Measurements from ENCODE around the gene DLG5.

DLG5 gene

GRCh38 chr10:77890097-77890496, 36.5 kb downstream of the DLG5 start:
- no peak for FAIRE-seq

- no peak for FAIRE-seq
These were observed 37.2 kb downstream of the DLG5 start for GRCh38 chr10:77889277-77889903.

DNA sequence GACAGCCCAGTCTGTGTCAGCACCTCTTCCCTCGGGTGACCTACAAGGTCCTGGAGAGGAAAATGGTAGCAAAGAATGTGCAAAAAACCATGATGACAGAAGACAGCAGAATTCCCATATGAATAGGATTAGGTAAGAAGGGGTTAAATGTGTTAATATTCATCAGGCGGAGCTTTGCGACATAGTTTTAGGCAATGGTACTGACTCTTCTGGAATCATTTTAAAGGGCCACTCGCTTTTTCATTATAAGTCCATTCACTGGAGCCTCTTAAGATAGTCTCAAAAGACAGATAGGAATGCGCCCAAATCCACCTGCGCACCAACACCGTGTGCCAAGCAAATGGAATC, 38.2 kb downstream of the DLG5 start:
- no peak for FAIRE-seq

DNA sequence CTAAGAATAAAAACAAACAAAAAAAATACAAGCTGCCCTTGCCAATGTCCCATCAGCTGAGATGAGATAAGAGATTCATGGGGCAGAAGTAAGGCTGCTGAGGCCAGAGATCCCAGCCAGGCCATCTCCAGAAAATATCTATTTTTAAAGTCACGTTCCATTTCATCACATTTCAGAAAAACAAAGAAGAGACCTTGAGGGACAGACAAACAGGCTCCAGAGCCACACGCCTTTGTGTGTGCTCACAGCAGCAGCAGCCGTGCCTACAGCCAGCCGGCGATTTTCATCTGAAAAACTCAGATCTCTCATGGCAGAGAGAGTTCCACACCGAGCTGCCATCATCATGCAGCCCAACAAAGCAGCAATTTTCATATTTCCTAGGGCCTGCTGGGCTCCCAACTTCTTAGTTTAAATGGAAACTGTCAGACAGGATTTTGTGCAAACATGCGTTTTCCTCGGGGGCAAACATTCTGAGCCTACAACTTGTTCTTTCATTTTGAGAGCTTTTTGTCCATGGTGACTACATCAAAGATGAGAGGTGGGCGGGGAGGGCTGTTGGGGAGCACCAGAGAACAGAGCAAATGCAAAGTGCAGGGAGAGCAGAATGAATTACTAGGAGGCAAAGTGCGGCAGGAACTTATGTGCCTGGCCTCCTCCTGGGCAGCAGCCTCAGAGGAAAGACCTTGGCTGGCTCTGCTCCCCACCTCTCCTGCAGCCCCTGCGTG, 38.8 kb downstream of the DLG5 start:
- FAIRE-seq = no peak

GRCh38 chr10:77886795-77887355, 39.7 kb downstream of the DLG5 start:
- FAIRE-seq = no peak

GRCh38 chr10:77884181-77884580, 42.4 kb downstream of the DLG5 start:
- FAIRE-seq = no peak

DNA sequence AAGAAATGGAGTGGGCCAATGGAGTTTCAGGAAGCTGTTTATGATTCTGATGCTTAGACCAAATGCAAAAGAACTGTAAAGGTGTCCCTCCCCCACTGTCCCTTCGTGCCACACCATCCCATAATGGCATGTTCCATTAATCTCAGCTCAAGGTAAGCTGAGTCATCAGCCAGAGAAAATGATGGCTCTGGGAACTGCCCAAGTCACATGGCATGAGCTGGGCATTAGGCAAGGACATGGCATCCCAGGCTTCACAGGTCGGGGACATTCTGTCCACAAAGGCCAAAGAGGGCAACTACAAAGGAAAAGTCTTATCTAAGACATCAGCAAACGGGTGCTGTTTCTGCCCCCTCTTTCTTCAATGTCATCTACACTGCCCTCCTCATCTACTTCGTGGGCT, 44.9 kb downstream of the DLG5 start:
- no peak for FAIRE-seq

- no peak for FAIRE-seq
These were observed 45.3 kb downstream of the DLG5 start for GRCh38 chr10:77881222-77881621.

DNA sequence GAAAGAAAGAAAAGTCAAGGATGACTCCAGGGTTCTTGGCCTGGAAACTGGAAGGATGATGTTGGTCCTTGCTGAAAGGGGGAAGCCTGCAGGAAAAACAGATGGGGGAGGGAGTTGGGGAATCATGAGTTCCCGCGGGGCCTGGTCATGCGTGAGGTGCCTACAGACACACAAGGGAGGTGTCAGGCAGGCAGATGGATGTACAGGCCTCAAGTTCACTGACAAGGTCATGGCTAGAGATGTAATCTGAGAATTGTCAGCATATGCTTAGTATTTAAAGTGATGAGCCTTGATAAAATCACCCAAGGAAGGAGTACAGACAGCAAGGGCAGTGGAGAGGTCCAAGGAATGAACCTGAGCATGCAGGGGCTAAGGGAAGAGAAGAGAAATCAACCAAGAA, 46.8 kb downstream of the DLG5 start:
- no peak for FAIRE-seq

DNA sequence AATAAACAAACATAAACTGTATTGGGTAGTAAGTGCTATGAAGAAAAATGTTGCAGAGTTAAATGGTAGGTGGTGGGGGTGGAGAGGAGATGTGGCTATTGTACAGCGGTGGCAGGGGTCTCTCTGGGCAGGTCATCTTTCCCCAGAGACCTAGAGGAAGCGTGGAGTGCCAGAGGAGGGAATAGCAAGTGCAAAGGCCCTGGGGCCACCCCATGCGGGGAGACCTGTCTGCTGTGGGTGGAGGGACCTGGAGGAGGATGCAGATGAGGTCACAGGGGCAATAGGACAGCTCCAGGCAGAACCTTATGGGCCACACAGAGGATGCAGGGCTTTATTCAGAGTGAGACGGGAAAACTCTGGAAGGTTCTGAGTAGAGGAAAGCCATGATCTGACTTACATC, 47.5 kb downstream of the DLG5 start:
- no peak for FAIRE-seq

- FAIRE-seq = no peak
These were observed 48.9 kb downstream of the DLG5 start for GRCh38 chr10:77877441-77878344.

DNA sequence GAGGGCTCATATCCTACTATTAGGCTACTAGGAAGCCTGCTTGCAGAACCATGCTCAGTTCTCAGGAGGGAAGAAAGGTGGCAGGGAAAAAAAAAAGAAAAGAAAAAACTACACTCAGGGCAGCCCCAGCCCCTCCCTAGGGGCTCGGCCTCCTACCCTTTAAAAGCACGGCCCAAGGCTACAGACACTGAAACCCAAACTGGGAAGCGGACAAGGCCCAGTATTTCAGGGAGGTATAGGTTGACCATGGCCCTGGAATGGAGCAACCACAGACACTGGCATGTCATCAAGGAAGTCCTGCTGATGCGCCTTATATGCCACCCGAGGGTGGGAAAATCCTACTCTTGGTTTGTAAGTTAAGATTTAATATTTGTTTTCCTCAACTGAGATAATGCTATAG, 50.8 kb downstream of the DLG5 start:
- no peak for FAIRE-seq

DNA sequence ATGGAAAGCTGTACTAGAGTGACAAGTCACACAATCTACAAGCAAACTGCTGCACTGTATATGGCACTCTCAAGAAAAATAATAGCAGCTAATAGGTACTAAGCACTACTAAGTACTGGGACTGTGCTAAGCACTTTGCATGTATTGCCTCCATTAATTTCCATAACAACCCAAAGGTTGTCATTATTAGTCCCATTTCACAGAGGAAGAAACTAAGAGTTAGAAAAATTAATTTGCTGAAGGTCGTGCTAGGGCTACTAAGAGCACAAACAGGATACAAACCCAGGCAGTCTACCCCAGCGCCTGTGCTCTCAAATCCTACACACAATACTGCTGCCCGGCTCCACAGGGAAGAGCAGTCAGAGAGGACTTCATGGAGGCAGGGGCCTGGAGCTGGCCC, 51.7 kb downstream of the DLG5 start:
- no peak for FAIRE-seq

DNA sequence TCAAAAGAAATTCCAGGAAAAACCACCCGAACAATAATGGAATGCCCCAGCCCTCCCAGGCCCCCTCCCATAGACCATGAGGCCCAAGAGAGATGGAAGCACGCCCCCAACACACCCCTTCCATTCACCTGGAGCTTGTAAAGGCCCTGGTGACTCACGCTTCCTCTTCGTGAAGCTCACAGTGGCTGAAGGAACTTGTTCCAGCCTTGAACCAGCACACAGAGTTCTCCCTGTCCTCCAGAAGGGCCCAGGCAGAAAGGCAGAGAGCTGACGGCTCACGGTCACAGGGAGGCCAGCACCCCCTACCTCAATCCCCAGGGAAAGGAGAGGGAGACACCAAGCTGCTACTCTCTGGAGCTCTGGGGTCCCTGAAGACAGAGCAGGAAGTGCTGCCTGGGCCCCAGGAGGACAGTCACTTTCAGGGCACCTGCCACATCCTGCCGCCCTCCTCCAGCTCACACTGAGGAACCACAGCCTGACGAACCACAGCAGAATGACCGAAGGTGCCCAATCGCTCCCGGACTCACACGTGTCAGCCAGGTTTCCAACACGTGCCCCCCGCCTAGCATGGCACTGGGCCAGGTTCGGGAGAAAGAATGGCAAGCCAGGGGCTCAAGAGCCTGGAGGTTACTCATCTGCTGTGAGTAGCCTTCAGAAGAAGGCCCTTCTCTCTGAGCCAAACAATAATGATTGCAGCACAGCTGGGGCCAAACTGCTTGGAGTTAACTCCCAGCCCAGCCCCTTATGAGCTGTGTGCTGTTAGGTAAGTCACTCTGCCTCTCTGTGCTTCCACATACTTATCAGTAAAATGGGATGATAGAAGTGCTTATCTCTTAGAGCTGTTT, 52.8 kb downstream of the DLG5 start:
- no peak for FAIRE-seq

DNA sequence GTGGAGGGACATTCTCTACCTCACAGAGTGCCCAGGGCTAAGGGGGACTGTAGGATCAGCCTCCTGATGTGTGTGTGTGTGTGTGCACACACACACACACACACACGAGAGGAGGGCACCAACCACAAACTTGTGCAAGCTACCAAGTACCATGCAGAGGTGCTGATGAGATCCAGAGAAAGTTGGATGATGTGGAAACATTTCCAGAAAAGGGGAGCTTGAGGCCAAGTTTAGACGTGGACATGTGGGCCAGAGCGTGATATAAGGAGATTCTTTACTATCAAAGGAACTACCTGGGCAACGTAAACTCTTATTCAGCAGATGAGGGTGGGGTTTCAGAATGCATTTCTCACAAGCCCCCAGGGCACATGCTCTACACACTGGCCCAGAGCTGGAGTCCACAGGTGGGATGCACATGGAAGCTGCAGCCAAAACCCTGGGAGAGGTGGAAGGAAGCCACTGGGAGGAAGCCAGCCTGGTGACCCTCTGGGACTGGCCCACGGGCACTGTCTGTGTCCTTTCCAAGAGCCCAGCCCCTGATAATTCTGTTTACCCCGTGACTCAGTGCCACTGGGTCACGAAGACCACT, 53.5 kb downstream of the DLG5 start:
- FAIRE-seq = no peak

DNA sequence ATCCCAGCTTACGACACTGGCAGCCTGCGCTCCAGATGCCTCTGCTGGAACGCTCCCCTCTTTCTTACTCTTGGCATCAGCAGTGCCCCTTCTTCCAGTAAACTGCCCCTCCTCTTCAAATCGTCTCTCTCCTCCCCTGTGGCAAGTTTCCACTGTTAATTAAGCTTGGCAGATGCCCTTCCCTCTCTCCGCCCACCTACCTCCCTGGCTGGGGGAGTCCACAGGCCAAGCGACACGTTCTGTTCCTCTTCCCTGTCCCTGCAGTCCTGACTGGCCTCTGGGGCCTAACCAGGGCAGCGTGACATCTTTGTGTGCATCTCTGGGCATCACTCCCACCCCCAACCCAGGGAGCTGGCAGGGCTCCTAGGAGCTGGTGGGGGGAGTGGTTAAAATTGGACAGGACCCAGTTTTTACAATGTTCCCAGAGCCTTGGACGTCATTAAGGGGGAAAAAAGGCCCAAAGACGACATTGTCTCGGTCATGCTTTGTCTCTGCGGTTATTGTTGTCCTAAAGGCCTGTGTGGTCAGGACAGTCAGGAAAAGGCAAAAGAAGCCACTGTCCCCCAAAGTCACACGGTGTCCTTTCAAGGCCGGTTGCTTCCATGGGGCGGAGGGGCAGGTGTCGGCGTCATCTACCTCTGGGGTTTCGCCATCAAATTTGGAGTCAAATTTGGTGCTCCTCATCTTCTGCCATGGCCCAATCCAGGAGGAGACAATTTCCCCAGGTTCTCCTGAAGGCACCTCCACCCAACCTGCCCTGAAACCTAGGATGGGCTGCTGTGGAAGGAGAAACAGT, 54.2 kb downstream of the DLG5 start:
- no peak for FAIRE-seq

DNA sequence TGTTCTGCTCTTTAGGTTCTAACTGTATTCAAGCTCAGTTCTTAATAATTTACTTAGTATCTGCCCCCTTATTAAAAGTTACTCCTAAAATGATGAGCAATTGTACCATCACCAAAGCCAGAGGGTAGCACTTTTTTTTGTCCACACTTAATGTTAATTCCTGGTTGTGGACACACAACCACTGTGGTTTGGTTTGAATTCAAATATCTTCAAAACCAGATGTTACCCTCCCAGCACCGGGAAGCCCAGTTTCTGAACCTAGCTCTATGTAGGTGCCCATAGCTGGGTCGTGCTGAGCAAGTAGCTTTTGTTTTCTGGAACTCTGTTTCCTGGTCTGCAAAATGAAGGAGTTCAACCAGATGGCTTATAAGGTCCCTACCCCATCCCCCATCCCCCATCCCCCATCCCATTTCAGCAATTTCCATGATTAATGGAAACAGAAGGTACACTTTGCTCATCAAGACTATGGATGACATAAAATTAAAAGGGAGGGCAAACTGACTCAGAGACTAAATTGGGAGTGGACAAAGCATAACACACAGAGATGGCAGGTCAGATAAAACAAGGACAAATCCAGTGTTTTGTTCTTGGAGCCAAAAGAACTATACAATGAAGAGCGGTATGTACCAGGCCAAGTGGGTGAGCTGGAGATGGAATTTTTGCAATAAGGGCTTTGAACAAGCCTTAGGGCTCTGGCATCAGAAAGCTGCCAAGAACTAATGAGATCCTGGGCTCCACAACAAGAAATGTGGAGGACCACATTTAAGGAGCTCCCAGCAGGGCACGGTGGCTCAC, 56.7 kb downstream of the DLG5 start:
- no peak for FAIRE-seq

DNA sequence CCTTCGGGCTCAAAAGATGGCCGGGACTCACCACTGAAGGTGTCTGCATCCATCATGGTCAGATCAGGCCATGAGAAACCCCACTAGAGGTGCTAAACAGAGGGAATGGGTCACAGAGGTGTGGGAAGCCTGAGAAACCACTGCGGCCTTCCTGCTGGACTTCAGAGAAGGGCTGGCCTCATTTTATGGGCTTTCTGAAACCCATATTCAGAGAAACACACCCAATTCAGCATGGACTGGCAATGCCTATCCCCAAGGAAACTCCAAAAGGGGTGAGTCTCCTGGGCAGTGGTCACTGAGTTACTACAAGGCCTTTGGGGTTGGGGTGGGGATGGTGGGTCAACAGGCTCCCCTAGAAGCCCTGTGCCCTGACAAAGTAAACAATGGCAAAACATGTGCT, 58.0 kb downstream of the DLG5 start:
- no peak for FAIRE-seq

DNA sequence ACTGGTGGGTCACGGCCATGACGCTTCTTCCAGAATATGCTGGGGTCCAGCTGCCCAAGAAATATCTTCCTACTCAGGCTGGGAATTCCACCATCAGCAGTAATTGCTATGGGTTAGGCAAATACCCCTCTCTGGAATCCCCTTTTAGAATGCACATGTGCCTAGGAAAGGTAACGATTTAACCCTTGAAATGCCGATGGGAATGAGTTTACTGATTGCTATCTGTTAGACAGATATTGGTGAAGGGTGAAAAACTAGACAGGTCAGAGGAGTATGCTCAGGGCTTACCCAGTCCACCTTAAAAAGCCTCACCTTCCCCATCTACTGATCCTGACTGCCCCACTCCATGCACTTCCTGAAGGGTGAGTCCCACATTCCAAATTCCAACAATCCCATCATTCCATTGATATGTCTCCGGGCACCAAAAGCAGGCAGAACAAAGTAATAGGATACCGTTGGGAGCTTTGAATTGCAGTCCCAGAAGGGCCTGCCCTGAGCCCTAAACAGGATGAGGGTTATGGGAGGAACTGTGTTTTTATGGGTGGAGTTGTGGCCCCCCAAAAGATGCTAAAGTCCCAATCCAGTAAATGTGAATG, 59.3 kb downstream of the DLG5 start:
- no peak for FAIRE-seq

- no peak for FAIRE-seq
These were observed 60.0 kb downstream of the DLG5 start for GRCh38 chr10:77866598-77866997.
